ENCODE measurements around the gene LPAR5. TPM values are rescaled to one million over a fixed set of nuclear protein-coding genes. Genes with fewer than 3 reads are reported as not detected.

The LPAR5 gene
- total RNA-seq, 1 experiment from 2014 or later: 0.20 TPM

DNA sequence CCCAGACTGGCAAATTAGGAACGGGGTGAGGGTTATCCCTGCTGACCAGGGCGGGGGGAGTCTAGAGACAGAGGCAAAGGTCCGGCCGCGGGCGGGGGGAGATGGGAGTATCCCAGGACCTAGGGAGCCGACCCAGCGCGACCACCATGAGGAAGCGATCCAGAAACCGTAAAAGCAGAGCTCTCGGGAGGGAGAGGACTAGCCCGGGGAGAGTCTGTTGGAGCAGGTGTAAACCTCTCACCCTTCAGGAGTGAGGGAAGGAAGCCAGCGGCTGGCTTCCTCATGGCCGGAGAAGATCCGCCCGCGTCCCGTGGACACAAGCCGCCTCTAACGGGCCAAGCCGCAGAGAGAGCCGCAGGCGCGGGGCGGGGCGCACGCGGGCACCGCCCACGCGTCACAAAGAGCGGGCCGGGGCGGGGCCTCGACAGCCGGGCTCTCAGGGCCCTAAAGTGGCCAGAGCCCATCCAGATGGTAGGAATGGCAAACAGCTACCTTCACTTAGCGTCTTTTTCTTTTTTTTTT, 11.4 kb upstream of the LPAR5 start, which contains the start of gene ACRBP (continued):
- TF ChIP-seq, protein P1, sequence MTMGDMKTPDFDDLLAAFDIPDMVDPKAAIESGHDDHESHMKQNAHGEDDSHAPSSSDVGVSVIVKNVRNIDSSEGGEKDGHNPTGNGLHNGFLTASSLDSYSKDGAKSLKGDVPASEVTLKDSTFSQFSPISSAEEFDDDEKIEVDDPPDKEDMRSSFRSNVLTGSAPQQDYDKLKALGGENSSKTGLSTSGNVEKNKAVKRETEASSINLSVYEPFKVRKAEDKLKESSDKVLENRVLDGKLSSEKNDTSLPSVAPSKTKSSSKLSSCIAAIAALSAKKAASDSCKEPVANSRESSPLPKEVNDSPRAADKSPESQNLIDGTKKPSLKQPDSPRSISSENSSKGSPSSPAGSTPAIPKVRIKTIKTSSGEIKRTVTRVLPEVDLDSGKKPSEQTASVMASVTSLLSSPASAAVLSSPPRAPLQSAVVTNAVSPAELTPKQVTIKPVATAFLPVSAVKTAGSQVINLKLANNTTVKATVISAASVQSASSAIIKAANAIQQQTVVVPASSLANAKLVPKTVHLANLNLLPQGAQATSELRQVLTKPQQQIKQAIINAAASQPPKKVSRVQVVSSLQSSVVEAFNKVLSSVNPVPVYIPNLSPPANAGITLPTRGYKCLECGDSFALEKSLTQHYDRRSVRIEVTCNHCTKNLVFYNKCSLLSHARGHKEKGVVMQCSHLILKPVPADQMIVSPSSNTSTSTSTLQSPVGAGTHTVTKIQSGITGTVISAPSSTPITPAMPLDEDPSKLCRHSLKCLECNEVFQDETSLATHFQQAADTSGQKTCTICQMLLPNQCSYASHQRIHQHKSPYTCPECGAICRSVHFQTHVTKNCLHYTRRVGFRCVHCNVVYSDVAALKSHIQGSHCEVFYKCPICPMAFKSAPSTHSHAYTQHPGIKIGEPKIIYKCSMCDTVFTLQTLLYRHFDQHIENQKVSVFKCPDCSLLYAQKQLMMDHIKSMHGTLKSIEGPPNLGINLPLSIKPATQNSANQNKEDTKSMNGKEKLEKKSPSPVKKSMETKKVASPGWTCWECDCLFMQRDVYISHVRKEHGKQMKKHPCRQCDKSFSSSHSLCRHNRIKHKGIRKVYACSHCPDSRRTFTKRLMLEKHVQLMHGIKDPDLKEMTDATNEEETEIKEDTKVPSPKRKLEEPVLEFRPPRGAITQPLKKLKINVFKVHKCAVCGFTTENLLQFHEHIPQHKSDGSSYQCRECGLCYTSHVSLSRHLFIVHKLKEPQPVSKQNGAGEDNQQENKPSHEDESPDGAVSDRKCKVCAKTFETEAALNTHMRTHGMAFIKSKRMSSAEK (CRISPR knock-in tag; IDR thresholded peaks at IDR 0.05; ENCODE audit: borderline replicate concordance): no peak
- TF ChIP-seq NFE2L1 (CRISPR knock-in tag; IDR thresholded peaks at IDR 0.05): no peak
- TF ChIP-seq ZBTB21 (CRISPR knock-in tag; IDR thresholded peaks at IDR 0.05; ENCODE audit: borderline replicate concordance): no peak
- TF ChIP-seq, protein P2, sequence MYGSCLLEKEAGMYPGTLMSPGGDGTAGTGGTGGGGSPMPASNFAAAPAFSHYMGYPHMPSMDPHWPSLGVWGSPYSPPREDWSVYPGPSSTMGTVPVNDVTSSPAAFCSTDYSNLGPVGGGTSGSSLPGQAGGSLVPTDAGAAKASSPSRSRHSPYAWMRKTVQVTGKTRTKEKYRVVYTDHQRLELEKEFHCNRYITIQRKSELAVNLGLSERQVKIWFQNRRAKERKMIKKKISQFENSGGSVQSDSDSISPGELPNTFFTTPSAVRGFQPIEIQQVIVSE (CRISPR knock-in tag; IDR thresholded peaks at IDR 0.05; ENCODE audit: borderline replicate concordance): no peak
- no peak for TF ChIP-seq ZNF317 (CRISPR knock-in tag; IDR thresholded peaks at IDR 0.05; ENCODE audit: borderline replicate concordance, low read depth)
- TF ChIP-seq, protein P3, sequence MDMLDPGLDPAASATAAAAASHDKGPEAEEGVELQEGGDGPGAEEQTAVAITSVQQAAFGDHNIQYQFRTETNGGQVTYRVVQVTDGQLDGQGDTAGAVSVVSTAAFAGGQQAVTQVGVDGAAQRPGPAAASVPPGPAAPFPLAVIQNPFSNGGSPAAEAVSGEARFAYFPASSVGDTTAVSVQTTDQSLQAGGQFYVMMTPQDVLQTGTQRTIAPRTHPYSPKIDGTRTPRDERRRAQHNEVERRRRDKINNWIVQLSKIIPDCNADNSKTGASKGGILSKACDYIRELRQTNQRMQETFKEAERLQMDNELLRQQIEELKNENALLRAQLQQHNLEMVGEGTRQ (CRISPR knock-in tag; IDR thresholded peaks at IDR 0.05): peak; percentile 20; the same call in 1 of the 2 replicates
- no peak for TF ChIP-seq SMAD3 (CRISPR knock-in tag; IDR thresholded peaks at IDR 0.05; ENCODE audit: borderline replicate concordance)
- no peak for TF ChIP-seq SMAD4 (CRISPR knock-in tag; IDR thresholded peaks at IDR 0.05)
- TF ChIP-seq TCF7 (CRISPR knock-in tag; IDR thresholded peaks at IDR 0.05; ENCODE audit: low read depth): no peak
- TF ChIP-seq ZNF423 (CRISPR knock-in tag; IDR thresholded peaks at IDR 0.05): no peak

DNA sequence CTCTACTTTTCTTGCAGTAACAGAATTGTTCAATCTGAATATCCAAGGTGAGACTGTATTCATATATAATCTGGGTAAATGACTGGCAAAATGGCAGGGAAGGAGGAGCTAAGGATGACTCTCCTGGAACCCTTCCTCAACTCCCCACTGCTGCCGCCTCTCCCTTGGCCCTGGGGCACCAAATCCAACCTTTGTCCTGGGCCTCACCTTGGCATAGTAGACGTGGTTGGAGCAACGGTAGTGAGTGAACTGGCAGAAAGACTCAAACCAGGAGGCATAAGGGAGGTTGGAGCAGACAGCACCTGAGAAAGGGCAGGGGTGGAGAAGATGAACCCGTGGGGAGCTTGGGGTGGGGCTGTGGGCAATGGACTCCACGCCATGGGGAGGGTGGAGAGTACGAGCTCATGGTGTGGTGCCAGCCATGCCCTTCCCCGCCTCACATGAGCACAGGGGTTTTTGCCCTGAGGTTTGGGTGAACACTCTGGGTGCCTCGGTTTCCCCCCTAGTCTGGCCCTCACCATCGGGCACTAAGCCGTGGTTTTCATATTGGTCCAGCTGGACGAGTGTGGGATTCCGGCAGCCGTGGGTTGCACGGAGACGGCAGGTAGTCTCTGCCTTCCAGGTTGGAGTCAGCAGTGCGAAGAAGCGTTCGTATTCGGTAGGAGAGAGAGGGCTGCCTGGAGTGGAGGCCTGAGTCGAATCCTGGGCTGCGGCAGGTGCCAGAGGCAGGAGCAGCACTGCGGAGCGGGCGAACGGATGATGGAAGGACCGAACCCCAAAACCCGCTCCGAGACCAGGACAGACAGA, 10.7 kb upstream of the LPAR5 start:
- Mint-ChIP-seq H3K27ac (no peak overlapping the region), H3K36me3 (peaks cover 13% of the 10 kb centered on the region), H3K4me3 (peak overlapping the region; percentile 87), H3K4me1 (peaks cover 11% of the 10 kb centered on the region), H3K9me3 (no peaks in the 10 kb centered on the region), H3K27me3 (ENCODE audit: low read depth) (peaks cover 36% of the 10 kb centered on the region)
- peak; percentile 36 for ATAC-seq
- ChIA-PET CTCF (interaction anchor here (0.7 to 6.2 kb wide), 9 partner anchors 11 to 179 kb away, joined by 3 to 111 read pairs (median 4); partner anchors contain the start of gene LPAR5), POLR2A (interaction anchor here (1.0 kb wide), 2 partner anchors 11 to 26 kb away, joined by 3 read pairs; no protein-coding TSS in a partner anchor)
- DNase-seq (ENCODE audit: low spot score): peak; percentile 33
- TF ChIP-seq GTF2I (CRISPR knock-in tag; conservative IDR thresholded peaks at IDR 0.05) (no peak), ZNF232 (CRISPR knock-in tag; IDR thresholded peaks at IDR 0.05) (no peak), RORB (CRISPR knock-in tag; IDR thresholded peaks at IDR 0.05) (no peak), NFATC4 (CRISPR knock-in tag; IDR thresholded peaks at IDR 0.05) (no peak)
- TF ChIP-seq, protein P4, sequence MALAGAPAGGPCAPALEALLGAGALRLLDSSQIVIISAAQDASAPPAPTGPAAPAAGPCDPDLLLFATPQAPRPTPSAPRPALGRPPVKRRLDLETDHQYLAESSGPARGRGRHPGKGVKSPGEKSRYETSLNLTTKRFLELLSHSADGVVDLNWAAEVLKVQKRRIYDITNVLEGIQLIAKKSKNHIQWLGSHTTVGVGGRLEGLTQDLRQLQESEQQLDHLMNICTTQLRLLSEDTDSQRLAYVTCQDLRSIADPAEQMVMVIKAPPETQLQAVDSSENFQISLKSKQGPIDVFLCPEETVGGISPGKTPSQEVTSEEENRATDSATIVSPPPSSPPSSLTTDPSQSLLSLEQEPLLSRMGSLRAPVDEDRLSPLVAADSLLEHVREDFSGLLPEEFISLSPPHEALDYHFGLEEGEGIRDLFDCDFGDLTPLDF (CRISPR knock-in tag; IDR thresholded peaks at IDR 0.05): no peak
- TF ChIP-seq, protein P2 (CRISPR knock-in tag; IDR thresholded peaks at IDR 0.05; ENCODE audit: borderline replicate concordance): no peak
- TF ChIP-seq, protein P5, sequence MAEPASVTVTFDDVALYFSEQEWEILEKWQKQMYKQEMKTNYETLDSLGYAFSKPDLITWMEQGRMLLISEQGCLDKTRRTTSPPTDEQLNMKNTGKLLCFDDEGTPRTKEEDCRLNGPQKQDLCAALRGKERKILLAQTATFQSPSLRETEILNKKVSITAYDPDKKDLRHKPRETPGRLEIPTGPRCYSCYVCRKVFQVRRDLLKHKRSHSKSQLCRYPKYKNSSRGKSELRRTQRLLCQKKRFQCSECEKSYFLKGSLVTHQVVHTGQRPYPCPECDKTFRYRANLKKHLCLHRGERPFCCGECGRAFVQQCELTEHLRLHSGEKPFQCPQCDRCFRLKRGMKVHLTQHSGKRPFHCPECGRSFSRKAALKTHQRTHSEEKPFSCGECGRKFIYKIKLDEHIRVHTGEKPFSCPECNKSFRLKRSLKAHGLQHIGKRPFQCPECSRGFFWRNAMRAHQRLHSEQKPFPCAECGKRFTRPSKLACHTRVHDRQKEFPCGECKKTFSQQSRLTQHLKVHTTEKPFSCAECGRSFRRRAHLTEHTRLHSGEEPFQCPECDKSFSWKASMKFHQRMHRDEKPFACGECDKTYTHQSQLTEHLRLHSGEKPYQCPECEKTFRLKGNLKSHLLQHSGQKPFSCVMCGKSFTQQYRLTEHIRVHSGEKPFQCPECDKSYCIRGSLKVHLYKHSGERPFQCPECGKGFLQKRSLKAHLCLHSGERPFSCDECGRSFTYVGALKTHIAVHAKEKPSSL (CRISPR knock-in tag; conservative IDR thresholded peaks at IDR 0.05): no peak
- TF ChIP-seq, protein P6, sequence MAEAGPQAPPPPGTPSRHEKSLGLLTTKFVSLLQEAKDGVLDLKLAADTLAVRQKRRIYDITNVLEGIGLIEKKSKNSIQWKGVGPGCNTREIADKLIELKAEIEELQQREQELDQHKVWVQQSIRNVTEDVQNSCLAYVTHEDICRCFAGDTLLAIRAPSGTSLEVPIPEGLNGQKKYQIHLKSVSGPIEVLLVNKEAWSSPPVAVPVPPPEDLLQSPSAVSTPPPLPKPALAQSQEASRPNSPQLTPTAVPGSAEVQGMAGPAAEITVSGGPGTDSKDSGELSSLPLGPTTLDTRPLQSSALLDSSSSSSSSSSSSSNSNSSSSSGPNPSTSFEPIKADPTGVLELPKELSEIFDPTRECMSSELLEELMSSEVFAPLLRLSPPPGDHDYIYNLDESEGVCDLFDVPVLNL (CRISPR knock-in tag; IDR thresholded peaks at IDR 0.05; ENCODE audit: borderline replicate concordance, low read depth): no peak
- TF ChIP-seq, protein P7, sequence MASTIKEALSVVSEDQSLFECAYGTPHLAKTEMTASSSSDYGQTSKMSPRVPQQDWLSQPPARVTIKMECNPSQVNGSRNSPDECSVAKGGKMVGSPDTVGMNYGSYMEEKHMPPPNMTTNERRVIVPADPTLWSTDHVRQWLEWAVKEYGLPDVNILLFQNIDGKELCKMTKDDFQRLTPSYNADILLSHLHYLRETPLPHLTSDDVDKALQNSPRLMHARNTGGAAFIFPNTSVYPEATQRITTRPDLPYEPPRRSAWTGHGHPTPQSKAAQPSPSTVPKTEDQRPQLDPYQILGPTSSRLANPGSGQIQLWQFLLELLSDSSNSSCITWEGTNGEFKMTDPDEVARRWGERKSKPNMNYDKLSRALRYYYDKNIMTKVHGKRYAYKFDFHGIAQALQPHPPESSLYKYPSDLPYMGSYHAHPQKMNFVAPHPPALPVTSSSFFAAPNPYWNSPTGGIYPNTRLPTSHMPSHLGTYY (CRISPR knock-in tag; IDR thresholded peaks at IDR 0.05): no peak

All from WTC11 (cell line).